GM21381 (cell line): Measurements from ENCODE around the gene FSTL4.
"Not testable (repeated sequence)": the region's sequence is repeated elsewhere in the genome, so short reads cannot be mapped to it uniquely, and the experiment has no call there.

Experiments
- ATAC-seq: cut with Tn5 transposase; IDR thresholded peaks from one replicate; pipeline ENCODE4 v1.9.1; 2021; ENCODE audit warnings: mild to moderate bottlenecking, moderate library complexity; ENCODE audit not compliant: unreplicated experiment

FSTL4 gene

GRCh38 chr5:133235696-133236426, 376.5 kb downstream of the FSTL4 start:
- no peak for ATAC-seq

GRCh38 chr5:133234911-133235310, 377.4 kb downstream of the FSTL4 start:
- ATAC-seq, result no peak

- no peak for ATAC-seq
Observed at GRCh38 chr5:133234273-133234672, 378.1 kb downstream of the FSTL4 start.

GRCh38 chr5:133233616-133234015, 378.7 kb downstream of the FSTL4 start:
- no peak for ATAC-seq

- ATAC-seq, result no peak
Observed at GRCh38 chr5:133232911-133233310, 379.4 kb downstream of the FSTL4 start.

- no peak for ATAC-seq
Observed at GRCh38 chr5:133232435-133232834, 379.9 kb downstream of the FSTL4 start.

GRCh38 chr5:133232011-133232410, 380.3 kb downstream of the FSTL4 start:
- no peak for ATAC-seq

GRCh38 chr5:133230823-133231578, 381.3 kb downstream of the FSTL4 start:
- no peak for ATAC-seq

GRCh38 chr5:133229931-133230664, 382.2 kb downstream of the FSTL4 start:
- no peak for ATAC-seq

GRCh38 chr5:133228316-133228715, 384.0 kb downstream of the FSTL4 start:
- no peak for ATAC-seq

- ATAC-seq, result no peak
Observed at GRCh38 chr5:133227897-133228296, 384.4 kb downstream of the FSTL4 start.

GRCh38 chr5:133227082-133227481, 385.3 kb downstream of the FSTL4 start:
- no peak for ATAC-seq

- no peak for ATAC-seq
Observed at GRCh38 chr5:133226186-133226585, 386.2 kb downstream of the FSTL4 start.

- ATAC-seq, result no peak
Observed at GRCh38 chr5:133225671-133226152, 386.6 kb downstream of the FSTL4 start.

- no peak for ATAC-seq
Observed at GRCh38 chr5:133222979-133223378, 389.4 kb downstream of the FSTL4 start.

- ATAC-seq, result no peak
Observed at GRCh38 chr5:133222521-133222920, 389.8 kb downstream of the FSTL4 start.

- ATAC-seq, result no peak
Observed at GRCh38 chr5:133222040-133222439, 390.3 kb downstream of the FSTL4 start.

- ATAC-seq, result no peak
Observed at GRCh38 chr5:133220851-133221674, 391.3 kb downstream of the FSTL4 start.

GRCh38 chr5:133219296-133219695, 393.0 kb downstream of the FSTL4 start:
- ATAC-seq, result no peak

- ATAC-seq, result not testable (repeated sequence)
Observed at GRCh38 chr5:133216138-133216537, 396.2 kb downstream of the FSTL4 start.
